Lung (tissue), 12 donors: Measurements from ENCODE around the gene ITGB3. TPM values are rescaled to one million over a fixed set of nuclear protein-coding genes. Genes with fewer than 3 reads are reported as not detected.

ENCODE experiments used
- ATAC-seq: fragments of 200-7000 bp; cut with Tn5 transposase; one replicate; pipeline ENCODE4 v1.9.1; 2020; ENCODE audit warnings: moderate number of reproducible peaks; ENCODE audit not compliant: insufficient read depth, low FRiP score
- DNase-seq, 3 donors: peaks; one replicate each; pipeline ENCODE4 v3.0.0-alpha.2; 2013 to 2017
- H3K27ac ChIP-seq, 2 donors: one replicate each; pipeline ENCODE4 v1.5.1; 2013; ENCODE audit warnings: mild to moderate bottlenecking in 2 of 2, moderate library complexity in 2 of 2, control low read depth in 1 of 2, inconsistent platforms in 1 of 2, low read depth in 1 of 2, low read length in 1 of 2
- H3K27me3 ChIP-seq, 3 donors: one replicate each; pipeline ENCODE4 v1.5.1; 2013; ENCODE audit warnings: low read length in 2 of 3; ENCODE audit not compliant: control insufficient read depth in 3 of 3, insufficient read depth in 3 of 3
- H3K36me3 ChIP-seq, 4 donors: one replicate each; pipeline ENCODE4 v1.5.1; 2013; ENCODE audit warnings: low read length in 4 of 4, mild to moderate bottlenecking in 1 of 4, moderate library complexity in 1 of 4; ENCODE audit not compliant: control insufficient read depth in 4 of 4, insufficient read depth in 4 of 4
- H3K4me1 ChIP-seq, 5 donors: one replicate each; pipeline ENCODE4 v1.5.1; 2013; ENCODE audit warnings: low read length in 5 of 5, mild to moderate bottlenecking in 2 of 5, moderate library complexity in 1 of 5; ENCODE audit not compliant: control insufficient read depth in 5 of 5, insufficient read depth in 5 of 5
- H3K4me3 ChIP-seq: one replicate; pipeline ENCODE4 v1.5.1; 2013; ENCODE audit warnings: mild to moderate bottlenecking, control low read depth, moderate library complexity
- H3K9ac ChIP-seq, 2 donors: one replicate each; pipeline ENCODE4 v1.5.1; 2013; ENCODE audit warnings: low read length in 2 of 2, control low read depth in 1 of 2; ENCODE audit not compliant: insufficient read depth in 1 of 2
- H3K9me3 ChIP-seq, 4 donors: one replicate each; pipeline ENCODE4 v1.5.1; 2013; ENCODE audit warnings: low read length in 3 of 4, mild to moderate bottlenecking in 1 of 4, moderate library complexity in 1 of 4; ENCODE audit not compliant: control insufficient read depth in 4 of 4, insufficient read depth in 3 of 4
- WGBS, 2 donors: extraction: QIAGEN DNeasy Blood & Tissue Kit; methylation state at CpG; one replicate each; pipeline ENCODE4 v1.1.7; 2013; 5-methylcytosine and 5-hydroxymethylcytosine counted together
- polyA plus RNA-seq, 2 donors: library from polyadenylated mRNA; stranded (reverse); fragments of 200-250 nt; gene quantifications; one replicate each; pipeline ENCODE4 v1.2.1, GENCODE V29; 2013
- total RNA-seq, 2 donors: library from RNA; depleted of rRNA in 1 of 2; stranded (reverse); fragments of >200 nt in 1 of 2; gene quantifications; one replicate each; pipeline ENCODE4 v1.2.1, GENCODE V29; 2014 to 2021
- TF ChIP-seq, protein P1 (sequence below): IDR thresholded peaks from 2 replicates; pipeline ENCODE4 v1.5.1; 2012; ENCODE audit warnings: mild to moderate bottlenecking; ENCODE audit errors: control extremely low read depth, extremely low read depth
- donor health status: control.
- donor health status: control.
- donor health status: Bipolar disorder and iron deficiency.
- donor health status: healthy.
- donor health status: DM: yes; HTN: yes; CAD: no.

ITGB3 gene
- total and polyA plus RNA-seq, 4 donors, result 1.3 to 15.9 (median 7.7) TPM

DNA sequence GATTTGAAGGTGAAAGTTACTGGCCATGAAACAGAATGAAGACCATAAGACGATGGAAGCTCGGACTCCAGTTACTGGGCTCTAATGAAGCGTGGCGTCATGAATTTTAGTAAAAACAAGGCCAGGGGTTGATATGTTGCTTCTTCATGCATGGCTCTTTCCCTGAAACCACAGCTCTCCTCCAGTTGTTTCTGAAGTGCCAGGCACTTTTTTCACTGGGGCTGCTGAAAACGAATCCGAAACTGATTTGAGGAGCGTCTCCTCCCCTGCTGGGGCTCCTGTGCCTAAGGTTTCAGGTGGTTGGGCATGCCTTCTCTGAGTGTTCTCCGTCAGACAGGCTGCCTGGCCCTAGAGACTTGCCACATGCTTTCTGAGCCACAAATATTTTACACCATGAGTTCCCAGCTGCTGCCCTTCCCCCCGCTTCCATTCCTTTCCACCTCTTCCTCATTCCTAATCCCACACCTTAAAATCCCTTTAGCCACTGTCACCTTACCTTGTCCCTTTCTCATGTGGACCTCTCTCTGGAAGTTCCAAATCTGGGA lies 48.1 kb upstream of the ITGB3 start:
- Histone ChIP-seq H3K27ac (peak overlapping the region; percentile 34 to 89), H3K9me3 (no peaks in the 10 kb centered on the region), H3K36me3 (no peaks in the 10 kb centered on the region), H3K27me3 (no peaks in the 10 kb centered on the region), H3K4me1 (peaks cover 3 to 17% (median 9%) of the 10 kb centered on the region in 5 donors), H3K4me3 (no peak overlapping the region), H3K9ac (no peak overlapping the region)
- ATAC-seq, result peak; percentile 59
- 51 to 62% methylated on average over 9 of the region's 9 CpGs for WGBS, 2 donors
- TF ChIP-seq, protein P1, sequence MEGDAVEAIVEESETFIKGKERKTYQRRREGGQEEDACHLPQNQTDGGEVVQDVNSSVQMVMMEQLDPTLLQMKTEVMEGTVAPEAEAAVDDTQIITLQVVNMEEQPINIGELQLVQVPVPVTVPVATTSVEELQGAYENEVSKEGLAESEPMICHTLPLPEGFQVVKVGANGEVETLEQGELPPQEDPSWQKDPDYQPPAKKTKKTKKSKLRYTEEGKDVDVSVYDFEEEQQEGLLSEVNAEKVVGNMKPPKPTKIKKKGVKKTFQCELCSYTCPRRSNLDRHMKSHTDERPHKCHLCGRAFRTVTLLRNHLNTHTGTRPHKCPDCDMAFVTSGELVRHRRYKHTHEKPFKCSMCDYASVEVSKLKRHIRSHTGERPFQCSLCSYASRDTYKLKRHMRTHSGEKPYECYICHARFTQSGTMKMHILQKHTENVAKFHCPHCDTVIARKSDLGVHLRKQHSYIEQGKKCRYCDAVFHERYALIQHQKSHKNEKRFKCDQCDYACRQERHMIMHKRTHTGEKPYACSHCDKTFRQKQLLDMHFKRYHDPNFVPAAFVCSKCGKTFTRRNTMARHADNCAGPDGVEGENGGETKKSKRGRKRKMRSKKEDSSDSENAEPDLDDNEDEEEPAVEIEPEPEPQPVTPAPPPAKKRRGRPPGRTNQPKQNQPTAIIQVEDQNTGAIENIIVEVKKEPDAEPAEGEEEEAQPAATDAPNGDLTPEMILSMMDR, result no peak
- DNase-seq, result peak; percentile 52 to 80 (median 60)

DNA sequence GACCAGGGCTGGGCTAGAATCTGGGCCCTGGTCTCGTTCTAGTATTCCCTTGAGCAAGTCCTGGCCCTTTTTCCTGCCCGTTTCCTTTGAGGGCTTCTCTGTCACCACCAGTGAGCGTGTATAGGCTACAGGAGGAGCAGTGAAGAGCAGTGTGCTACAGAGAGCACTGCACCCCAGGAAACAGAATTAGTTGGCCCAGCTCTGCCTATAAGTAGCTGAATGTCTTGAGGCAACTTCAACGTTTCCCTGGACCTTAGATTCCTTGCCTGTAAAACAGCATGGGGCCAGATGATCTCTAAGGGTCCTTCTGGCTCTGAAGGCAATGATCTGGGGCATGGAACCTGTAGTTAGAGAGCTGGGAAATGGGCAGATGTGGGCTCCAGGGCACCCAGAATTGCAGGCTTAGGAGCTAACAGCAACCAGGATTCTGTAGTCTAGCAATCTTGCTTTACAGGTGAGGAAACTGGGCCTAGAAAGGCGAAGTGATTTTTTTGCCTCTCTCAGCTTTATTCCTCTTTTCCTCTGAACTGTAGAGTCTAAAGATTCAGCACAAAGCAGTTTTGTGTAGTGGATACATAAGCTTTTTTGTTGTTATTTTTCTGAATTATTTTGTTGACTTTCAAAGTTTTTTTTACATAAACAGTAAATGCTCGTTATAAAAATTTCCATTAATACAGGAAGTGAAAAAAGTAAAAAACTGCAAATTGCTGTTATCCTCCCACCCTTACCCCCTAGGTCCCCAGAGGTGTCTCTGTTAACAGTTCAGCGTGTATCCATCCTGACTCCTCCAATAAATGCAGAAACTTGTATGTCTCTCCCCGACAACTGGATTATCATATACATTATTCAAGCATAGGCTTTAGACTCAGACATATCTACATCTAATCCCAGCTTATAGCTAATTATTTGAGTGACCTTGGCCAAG lies 46.2 kb upstream of the ITGB3 start:
- H3K9me3 ChIP-seq, result no peaks in the 10 kb centered on the region
- WGBS, 2 donors, result 86 to 89% methylated on average over 8 of the region's 8 CpGs
- ATAC-seq (no peak), DNase-seq (no peak)
- no peaks in the 10 kb centered on the region for H3K27me3 ChIP-seq
- H3K36me3 ChIP-seq, result no peaks in the 10 kb centered on the region
- no peak overlapping the region for H3K27ac ChIP-seq
- no peak overlapping the region for H3K9ac ChIP-seq
- TF ChIP-seq, protein P1, result no peak
- H3K4me1 ChIP-seq, result peaks cover 4 to 17% (median 9%) of the 10 kb centered on the region in 5 donors
- H3K4me3 ChIP-seq, result no peak overlapping the region

DNA sequence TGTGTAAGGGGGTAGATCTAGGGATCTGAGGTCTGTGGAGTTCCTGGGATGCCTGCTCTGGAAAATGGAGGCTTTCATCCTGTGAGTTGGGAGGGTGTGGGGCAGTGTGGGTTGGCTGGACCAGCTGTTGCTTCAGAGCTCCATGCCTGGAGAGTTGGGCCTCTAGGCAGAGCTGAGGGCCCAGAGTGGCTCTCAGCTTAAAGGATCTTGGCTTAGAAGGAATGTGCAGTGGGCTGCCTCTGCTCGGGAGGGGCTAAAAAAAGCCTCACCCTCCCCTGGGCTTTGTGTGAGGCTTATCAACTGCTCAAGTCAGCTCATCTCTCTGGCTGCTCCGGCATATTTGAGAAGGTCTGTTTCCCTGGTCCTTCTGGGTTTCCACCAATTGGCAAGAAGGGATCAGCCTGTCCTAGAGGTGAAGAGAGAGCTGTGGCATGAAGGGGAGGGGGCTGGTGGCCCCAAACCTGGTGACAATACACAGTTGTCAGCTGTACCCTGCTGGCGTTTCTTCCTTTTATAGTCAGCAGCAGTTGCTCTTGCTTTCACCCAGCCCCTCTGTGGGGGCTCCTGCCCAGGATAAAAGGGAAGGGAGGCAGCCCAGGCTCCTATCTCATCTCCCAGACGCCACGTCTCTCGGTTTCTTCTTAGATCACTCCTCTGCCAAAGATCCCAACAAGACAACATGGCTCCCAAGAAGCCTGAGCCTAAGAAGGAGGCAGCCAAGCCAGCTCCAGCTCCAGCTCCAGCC lies 44.7 kb upstream of the ITGB3 start, which contains the start of gene MYL4:
MYL4 (plus strand) TSS at position 605 of the 745 bp plus-strand sequence; CDS start at position 680, 75 bp downstream.
- 82 to 91% methylated on average over 6 of the region's 6 CpGs for WGBS, 2 donors
- peaks cover 4 to 15% (median 9%) of the 10 kb centered on the region in 5 donors for H3K4me1 ChIP-seq
- H3K27ac ChIP-seq, result no peak within 1 kb of the TSS

More for the DNA sequence above, 44.7 kb upstream of the ITGB3 start, which contains the start of gene MYL4:
- H3K27me3 ChIP-seq, result no peaks in the 10 kb centered on the region
- no peaks in the 10 kb centered on the region for H3K36me3 ChIP-seq
- DNase-seq (no peak), ATAC-seq (no peak)
- TF ChIP-seq, protein P1, result no peak
- no peak within 1 kb of the TSS for H3K4me3 ChIP-seq
- no peak within 1 kb of the TSS for H3K9ac ChIP-seq
- H3K9me3 ChIP-seq, result no peaks in the 10 kb centered on the region
